IMR-90 (cell line): ENCODE results near the gene TTC9.

ENCODE experiments used
- CEBPB ChIP-seq: IDR thresholded peaks from 2 replicates; pipeline ENCODE4 v1.6.1; 2012; ENCODE audit warnings: low read depth, low read length, improper control_type of control experiment
- CHD1 ChIP-seq: IDR thresholded peaks from 2 replicates; pipeline ENCODE4 v1.6.1; 2012; ENCODE audit warnings: low read depth, low read length, improper control_type of control experiment
- MAZ ChIP-seq: IDR thresholded peaks from 2 replicates; pipeline ENCODE4 v1.6.1; 2012; ENCODE audit warnings: low read depth, mild to moderate bottlenecking, low read length, improper control_type of control experiment, moderate library complexity, borderline replicate concordance
- POLR2A ChIP-seq: IDR thresholded peaks from 2 replicates; pipeline ENCODE4 v1.6.1; 2012; ENCODE audit warnings: mild to moderate bottlenecking, low read depth, low read length
- TF ChIP-seq, protein P1 (sequence below): conservative IDR thresholded peaks from 2 replicates; pipeline ENCODE4 v1.5.1; 2012; ENCODE audit warnings: mild to moderate bottlenecking, low read depth, low read length, improper control_type of control experiment
- TF ChIP-seq, protein P2 (sequence below): fragments of 150-350 bp; IDR thresholded peaks from 2 replicates; pipeline ENCODE4 v1.6.1; 2016; ENCODE audit warnings: low read depth, mild to moderate bottlenecking, low read length, moderate library complexity, borderline replicate concordance

DNA sequence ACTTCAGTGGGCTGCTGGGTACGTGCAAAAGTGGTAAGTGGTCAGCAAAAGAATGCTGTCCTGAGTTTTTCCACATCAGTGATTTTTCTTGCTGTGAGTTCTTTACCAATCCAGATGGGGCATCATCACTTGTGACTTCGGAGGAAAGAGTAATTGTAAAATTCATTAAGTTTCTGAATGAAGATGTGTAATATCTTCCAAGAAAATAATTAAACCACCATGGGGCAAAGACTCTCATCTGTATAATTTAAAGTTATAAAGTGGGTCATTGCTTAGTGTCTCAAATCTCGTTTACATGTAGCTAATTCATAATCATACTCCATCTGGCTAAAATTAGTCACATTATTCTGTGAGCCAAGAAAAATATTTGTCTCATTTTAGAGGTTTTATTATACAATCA, 30.5 kb upstream of the TTC9 start:
- no peak for TF ChIP-seq POLR2A
- TF ChIP-seq, protein P1, sequence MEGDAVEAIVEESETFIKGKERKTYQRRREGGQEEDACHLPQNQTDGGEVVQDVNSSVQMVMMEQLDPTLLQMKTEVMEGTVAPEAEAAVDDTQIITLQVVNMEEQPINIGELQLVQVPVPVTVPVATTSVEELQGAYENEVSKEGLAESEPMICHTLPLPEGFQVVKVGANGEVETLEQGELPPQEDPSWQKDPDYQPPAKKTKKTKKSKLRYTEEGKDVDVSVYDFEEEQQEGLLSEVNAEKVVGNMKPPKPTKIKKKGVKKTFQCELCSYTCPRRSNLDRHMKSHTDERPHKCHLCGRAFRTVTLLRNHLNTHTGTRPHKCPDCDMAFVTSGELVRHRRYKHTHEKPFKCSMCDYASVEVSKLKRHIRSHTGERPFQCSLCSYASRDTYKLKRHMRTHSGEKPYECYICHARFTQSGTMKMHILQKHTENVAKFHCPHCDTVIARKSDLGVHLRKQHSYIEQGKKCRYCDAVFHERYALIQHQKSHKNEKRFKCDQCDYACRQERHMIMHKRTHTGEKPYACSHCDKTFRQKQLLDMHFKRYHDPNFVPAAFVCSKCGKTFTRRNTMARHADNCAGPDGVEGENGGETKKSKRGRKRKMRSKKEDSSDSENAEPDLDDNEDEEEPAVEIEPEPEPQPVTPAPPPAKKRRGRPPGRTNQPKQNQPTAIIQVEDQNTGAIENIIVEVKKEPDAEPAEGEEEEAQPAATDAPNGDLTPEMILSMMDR = no peak
- TF ChIP-seq CEBPB = no peak
- TF ChIP-seq, protein P2, sequence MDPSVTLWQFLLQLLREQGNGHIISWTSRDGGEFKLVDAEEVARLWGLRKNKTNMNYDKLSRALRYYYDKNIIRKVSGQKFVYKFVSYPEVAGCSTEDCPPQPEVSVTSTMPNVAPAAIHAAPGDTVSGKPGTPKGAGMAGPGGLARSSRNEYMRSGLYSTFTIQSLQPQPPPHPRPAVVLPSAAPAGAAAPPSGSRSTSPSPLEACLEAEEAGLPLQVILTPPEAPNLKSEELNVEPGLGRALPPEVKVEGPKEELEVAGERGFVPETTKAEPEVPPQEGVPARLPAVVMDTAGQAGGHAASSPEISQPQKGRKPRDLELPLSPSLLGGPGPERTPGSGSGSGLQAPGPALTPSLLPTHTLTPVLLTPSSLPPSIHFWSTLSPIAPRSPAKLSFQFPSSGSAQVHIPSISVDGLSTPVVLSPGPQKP = no peak
- TF ChIP-seq MAZ = no peak
- no peak for TF ChIP-seq CHD1
